GM12872 (cell line): ENCODE data around the gene CRACDL.

Experiments
- CTCF ChIP-seq: IDR thresholded peaks from 3 replicates; pipeline ENCODE4 v1.5.1; 2011; ENCODE audit warnings: low read depth, mild to moderate bottlenecking, low read length, moderate library complexity; ENCODE audit not compliant: insufficient read depth

Gene CRACDL

GRCh38 chr2:98935777-98936352, at the start of gene CRACDL:
TSS of gene CRACDL (minus strand) at chr2:98936225. CDS start at chr2:98846800, 89,425 bp downstream.
- TF ChIP-seq CTCF = no peak

- no peak for TF ChIP-seq CTCF
Measured at GRCh38 chr2:98975611-98976010, 39.6 kb upstream of the CRACDL start.

GRCh38 chr2:98972582-98973167, 36.6 kb upstream of the CRACDL start:
- TF ChIP-seq CTCF = no peak

- no peak for TF ChIP-seq CTCF
Measured at GRCh38 chr2:98959810-98960507, 23.9 kb upstream of the CRACDL start.

- TF ChIP-seq CTCF = no peak
Measured at GRCh38 chr2:98952966-98953365, 16.9 kb upstream of the CRACDL start.

GRCh38 chr2:98948956-98949739, 13.1 kb upstream of the CRACDL start:
- no peak for TF ChIP-seq CTCF

- TF ChIP-seq CTCF = no peak
Measured at GRCh38 chr2:98947554-98947953, 11.5 kb upstream of the CRACDL start.
